HG02943 (cell line): Measurements from ENCODE around the gene CDK14.
"Not testable (repeated sequence)": the region's sequence is repeated elsewhere in the genome, so short reads cannot be mapped to it uniquely, and the experiment has no call there.

Experiments used
- ATAC-seq: cut with Tn5 transposase; IDR thresholded peaks from one replicate; pipeline ENCODE4 v1.9.1; 2021; ENCODE audit warnings: mild to moderate bottlenecking, low read depth, moderate library complexity; ENCODE audit not compliant: unreplicated experiment

CDK14 gene

DNA sequence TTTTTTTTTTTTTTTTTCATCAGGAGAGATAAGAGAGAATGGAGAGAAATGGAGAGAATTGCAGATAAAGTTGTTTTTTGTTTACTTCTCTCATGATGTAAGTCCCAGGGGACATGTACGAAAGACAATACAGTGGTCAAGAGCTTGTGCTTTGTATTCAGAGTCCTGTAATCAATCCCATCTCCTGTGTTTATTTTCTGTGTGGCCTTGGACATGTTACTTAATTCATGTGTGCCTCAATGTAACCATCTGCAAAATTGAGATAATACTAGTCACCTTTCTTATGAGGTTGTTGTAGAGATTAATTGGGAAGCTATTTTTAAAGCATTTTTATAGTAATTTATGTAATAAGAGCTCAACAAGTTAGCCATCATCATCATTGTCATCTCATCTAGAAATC is 117.5 kb downstream of the CDK14 start:
- ATAC-seq, result no peak

DNA sequence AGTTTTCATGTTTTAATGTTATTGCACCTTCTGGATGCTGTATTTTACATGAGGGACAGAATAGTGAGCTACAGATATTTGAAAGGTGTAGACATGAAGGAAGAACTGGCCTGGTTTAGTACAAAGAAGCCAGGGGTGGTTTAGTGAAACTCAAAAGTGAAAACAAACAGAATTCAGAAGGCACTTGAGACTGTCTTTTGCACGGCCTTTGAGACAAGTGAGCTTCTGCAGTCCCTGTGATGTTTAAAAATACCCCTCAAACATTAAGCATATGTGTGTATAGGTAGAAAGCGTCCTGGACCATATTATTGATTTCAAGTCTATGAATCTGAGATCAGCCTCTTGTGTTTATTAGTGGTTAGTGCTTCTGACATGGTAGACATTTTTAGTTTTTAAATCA is 118.9 kb downstream of the CDK14 start:
- no peak for ATAC-seq

DNA sequence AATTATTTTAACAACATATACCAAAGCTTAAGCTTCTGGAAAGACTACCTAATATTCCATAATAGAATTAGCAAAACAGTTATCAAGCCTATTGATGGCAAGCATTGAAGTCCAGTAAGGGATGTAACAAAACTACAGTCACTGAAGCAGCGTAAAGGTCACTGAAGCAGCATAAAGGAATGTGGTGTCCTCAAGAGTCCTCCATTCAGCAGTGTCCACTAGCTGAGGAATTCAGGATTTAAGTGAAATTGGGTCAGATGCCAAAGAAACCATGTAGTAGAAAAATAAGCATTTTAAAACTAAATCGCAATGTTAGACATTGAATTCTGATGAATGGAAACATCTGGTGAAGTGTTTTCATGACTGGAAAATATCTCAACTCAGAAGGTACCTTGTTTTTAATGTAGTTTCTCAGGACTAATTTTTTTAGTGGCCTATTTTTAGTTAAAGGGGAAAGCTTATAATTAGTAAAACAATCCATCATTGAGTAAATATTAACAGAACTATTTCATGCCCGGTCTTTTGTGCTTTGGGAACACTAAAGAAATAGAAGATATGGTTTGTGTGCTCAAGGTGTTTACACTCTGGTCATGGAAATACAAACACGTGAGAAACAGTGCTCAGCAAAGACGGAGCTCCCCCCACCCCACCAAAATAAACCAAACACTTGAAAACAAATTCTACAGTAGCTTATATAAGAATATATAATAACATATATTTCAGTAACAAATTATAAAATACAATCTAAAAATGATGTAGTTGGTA is 121.4 kb downstream of the CDK14 start:
- no peak for ATAC-seq

DNA sequence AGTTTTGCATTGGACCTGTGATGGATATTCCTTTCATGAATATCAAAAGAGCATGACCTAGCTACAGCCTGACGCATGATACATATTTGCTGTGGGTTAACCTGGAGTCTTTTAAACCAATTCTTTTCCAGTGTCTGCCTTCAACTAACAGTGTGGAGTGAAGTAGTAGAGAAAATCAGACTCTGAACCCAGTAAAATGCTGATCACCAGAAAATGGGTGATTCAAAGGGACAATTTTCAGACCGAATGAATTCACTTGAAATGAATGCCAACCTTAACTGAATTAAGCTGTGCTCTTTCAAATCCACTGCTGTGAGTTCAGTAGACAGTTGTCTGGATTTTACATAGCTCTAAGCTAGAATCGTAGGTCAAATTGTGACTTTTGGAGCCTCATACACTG is 123.0 kb downstream of the CDK14 start:
- ATAC-seq, result no peak

DNA sequence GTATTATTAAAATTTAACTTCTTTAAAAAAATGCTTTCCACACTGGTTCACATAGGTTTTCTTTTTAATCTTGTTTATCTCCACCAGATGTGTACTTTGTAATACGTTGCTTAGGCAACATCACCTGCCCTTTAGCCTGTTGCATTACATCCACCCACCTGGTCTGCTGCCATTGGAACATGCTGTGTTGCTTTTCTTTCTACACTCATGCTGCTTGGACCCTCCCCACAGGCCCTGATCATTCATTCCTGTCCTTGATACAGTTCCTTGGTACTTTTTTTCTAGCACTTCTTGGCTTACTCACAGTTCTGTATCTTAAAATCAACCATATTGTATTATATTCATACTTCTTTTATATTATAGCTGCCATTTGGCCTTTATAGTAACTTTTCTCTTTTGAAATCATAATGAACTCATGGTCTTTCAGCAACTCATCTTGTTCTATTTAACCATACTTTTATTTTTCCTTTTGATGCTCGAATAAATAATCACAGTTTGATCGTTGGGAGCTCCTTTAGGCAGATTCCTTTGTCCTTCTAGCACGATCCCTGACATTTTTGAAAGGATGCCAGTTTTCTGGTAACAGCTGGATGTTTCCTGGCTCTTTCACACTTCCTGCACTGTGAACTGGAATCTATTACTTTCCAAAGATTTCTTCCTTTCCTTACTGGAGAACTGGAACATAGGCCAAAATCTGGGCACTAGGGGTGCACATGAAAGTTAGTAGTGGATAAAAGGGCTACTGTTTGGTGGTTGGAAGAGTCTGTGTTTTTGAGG is 125.1 kb downstream of the CDK14 start:
- ATAC-seq, result no peak

DNA sequence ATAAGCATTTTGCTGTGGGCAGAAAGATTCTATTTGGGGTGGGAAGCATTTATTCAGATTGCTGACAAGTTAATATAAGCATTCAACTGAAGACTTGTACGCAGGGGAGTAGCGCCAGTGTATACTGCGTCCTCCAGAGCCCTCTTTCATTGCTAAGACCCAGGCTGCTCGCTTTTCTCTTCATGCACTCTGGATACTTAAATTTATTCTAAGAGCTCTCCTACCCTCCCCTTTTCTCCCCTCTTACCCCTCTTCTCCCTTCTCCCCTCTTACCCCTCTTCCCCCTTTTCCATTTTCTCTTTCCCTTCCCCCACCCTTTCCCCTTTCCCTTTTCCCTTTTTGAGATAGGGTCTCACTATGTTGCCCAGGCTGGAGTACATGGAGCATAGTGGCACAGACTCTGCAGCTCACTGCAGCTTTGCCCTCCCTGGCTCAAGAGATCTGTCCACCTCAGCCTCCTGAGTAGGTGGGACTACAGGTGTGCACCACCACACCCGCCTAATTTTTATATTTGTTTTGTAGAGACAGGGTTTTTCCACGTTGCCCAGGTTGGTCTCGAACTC is 125.8 kb downstream of the CDK14 start:
- ATAC-seq, result no peak

DNA sequence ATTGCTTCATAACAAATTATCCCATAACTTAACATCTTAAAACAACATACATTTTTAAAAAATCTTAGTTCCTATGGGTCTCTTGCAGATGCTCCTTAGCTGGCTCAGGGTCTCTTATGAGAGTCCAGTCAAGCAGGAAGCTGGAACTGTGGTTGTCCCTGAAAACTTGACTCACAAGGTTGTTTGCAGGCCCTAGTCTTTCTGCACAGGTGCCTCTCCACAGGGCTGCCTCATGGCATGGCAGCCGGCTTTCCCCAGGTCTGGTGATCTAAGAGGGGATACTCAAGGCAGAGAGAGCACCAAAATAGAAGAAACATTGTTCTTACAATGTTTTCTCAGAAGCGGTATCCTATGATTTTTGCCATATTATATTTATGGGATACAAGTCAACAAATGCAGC is 127.1 kb downstream of the CDK14 start:
- ATAC-seq, result no peak

DNA sequence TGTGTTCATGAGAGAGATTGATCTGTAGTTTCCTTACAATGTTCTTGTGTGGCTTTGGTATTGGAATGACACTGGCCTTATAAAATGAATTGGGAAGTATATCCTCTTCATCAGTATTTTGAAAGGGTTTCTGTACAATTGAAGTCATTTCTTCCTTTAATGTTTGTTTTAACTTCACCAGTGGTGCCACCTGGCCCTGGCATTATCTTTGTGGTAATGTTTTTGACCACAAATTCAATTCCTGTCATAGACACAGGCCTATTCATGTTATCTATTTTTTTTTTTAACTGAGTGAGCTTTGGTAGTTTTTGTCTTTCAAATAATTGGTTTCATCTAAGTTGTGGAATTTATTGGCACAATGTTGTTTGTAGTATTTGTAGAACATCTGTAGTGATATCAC is 127.7 kb downstream of the CDK14 start:
- ATAC-seq, result no peak

DNA sequence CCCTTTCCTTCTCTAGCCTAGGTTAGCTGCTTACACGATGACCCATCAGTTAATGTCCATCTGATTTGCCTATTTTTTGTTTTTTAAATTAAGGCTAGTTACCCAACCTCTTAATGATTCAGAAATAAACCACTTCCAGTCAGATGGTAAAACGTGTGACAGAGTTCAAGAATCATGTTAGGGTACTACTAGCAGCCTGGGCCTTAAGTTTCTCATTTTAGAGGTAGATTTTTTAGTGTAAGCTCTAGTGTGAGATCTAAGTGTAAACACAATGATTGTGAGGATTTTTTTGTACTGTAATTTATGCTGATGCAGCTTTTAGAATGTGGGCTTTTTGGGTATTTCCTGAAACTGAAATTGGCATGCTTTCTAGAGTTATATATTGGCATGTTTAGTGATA is 130.0 kb downstream of the CDK14 start:
- no peak for ATAC-seq

DNA sequence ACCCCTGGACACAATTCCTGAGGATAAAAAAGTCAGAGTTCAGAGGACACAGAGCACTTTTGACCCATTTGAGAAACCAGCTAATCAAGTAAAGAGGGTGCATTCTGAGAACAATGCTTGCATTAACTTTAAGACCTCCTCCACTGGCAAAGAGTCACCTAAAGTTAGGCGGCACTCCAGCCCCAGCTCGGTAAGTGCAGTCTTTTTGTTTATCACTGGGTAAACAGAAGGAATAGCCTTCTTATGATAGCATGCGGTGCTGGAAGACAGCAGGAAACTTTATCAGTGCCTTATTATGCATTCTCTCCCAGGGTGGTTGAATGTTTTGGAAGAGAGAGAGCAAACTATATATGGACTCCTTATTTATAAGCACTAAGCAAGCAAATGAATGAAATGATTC is 130.5 kb downstream of the CDK14 start:
- no peak for ATAC-seq

DNA sequence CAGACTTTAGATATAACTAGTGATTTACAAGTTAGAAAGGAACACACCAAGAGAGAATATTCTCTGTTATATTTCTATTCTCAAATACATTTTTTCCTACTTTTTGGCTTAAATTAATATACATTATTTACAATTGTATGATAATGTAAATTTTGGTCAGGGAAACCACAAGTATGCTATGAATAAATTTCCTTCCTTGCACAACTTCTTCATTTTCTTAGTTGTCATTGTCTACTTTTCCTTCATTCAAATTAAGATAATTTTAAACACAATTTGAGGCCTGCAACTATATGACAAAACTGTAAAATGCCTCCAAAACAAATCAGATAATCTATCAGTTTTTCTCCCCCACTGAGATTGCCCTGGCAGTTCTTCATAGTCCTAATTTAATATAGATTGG is 131.3 kb downstream of the CDK14 start:
- ATAC-seq, result no peak

DNA sequence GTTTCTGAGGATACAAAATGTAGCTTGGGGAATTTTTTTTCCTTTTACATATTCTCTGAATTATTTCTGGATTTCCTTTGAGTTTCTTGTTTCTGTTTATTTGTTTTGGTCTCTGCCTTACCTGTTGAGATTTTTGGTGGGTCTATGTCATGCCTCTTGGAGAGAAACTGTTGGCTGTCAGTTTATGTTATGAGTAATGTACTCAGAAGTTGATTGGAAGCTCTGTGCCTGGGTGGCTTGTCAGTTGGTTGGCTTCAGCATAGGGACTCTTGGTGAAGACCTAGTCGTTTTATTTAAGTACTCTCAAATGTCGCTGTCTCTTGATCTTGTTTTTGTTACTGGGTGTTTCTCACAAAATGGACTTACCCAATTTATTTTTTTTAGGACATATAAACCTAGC is 132.4 kb downstream of the CDK14 start:
- ATAC-seq, result no peak

DNA sequence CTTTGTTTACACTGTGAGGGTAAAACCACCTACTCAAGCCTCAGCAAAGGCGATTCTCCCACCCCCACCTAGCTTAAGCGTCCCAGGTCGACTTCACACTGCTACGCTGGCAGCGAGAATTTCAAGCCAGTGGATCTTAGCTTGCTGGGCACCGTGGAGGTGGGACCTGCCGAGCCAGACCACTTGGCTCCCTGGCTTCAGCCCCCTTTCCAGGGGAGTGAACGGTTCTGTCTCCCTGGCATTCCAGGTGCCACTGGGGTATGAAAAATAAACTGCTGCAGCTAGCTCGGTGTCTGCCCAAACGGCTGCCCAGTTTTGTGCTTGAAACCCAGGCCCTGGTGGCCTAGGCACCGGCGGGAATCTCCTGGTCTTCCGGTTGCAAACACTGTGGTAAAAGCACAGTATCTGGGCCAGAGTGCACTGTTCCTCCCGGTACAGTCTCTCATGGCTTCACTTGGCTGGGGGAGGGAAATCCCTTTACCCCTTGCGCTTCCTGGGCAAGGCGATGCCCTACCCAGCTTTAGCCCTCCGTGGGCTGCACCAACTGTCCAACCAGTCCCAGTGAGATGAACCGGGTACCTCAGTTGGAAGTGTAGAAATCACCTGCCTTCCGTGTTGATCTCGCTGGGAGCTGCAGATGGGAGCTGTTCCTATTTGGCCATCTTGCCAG is 139.6 kb downstream of the CDK14 start:
- not testable (repeated sequence) for ATAC-seq

DNA sequence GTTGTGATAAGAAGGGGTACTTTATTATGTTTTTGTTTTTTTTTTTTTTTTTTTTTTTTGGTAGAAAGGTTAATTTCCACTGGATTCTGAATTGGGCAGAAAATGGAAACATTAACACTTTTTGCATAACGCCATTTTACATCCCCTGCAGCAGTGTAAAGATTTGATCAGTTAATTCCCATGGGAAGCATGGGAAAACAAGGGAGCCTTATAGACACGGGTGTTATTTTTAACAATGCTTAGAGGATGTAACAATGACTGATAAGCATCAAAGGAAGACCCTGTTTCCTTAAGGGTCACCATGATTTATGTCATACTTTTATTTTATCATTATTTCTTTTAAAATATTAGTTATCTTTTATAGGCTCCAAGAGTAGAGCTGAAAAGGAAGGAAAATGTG is 140.2 kb downstream of the CDK14 start:
- no peak for ATAC-seq

DNA sequence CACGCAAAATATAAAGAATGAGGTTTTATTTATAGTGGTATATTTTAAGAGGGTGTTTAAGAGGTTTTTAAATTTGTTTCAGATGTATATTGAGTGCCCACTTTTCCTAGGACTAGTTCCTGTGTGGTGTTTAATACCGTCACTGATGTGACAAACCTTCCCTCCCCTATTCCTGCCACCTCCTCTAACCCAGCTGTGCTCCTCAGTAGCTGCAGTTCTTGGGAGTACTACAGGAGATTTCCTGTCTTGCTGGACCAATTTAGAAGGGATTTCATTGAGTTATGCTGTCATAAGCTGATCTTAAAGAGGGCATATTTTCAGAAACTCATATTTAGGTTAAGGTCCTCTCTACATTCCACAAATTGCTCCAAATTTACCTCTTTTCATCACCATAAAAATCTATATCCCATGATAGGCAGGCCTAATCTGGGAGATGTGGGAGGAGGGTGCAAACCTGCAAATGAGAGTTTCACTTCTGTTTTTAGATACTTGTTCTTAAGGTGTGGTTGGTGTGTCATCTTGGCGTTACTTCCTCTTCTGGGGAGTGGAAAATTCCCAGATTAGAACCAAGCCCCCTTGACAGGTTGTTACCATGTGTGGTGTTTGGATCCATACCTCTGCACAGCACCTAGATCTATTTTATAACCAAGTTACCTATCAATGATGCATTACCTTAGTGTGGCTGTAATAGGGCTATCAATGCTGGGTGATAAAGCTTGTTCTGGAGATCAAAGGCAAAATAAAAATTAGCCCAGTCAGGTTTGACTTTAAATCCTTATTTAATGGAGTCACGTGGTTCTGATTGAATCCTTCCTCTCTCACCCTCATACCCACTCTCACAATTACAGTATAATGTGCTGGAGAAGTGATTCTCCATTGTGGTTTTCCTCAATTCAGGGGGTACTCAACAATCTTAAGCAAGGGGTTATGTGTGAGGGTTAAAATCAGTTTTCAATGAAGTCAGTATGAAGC is 141.1 kb downstream of the CDK14 start:
- ATAC-seq, result peak; percentile 91

DNA sequence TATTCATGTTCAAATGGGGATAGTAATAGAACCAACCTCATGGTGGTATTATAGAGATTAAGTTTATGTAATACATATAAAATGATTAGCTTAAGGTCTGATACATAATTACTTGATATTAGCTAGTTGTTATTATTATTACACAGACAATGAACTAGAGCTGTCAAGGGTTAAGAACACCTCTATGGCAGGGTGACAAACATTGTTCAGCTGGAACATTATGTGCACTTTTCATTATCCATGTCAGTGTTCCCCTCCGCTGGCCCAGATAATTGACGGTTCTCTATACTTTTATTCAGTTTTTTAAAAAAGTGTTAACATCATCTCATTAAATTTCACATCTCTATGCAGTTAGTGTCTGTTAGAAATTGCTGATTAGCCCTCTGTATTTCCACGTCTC is 142.1 kb downstream of the CDK14 start:
- ATAC-seq, result no peak

DNA sequence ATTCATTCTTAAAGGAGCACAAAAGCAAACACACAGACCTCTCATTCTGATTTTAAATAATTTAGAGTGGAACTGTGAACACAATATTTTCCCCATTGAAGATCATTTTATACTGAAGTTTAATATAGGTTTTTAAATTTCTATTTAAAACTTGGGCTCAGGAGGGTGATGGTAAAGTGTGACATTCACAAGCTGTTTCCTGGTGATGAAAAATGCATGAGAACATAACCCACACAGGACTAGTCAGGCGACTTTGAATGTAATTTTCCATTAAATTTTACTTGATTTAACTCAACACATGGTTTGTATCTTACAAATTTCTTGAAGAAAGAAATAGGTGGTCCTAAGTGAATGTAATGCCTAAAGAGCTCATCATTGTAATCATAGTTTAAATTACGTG is 143.6 kb downstream of the CDK14 start:
- no peak for ATAC-seq

DNA sequence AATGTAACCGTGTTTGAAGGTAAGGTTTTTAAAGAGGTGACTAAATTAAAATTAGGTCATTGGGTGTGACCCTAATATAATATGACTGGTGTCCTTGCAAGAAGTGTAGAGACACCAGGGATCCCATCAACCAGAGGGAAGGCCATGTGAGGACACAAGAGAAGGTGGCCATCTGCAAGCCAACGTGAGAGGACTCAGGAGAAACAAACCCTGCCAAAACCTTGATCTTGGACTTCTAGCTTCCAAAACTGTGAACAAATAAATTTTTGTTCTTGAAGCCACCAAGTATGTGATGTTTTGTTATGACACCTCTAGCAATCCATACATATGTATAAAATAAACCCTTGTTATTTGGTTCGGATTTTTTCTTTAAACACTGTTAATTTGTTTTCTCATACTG is 144.3 kb downstream of the CDK14 start:
- ATAC-seq, result no peak

DNA sequence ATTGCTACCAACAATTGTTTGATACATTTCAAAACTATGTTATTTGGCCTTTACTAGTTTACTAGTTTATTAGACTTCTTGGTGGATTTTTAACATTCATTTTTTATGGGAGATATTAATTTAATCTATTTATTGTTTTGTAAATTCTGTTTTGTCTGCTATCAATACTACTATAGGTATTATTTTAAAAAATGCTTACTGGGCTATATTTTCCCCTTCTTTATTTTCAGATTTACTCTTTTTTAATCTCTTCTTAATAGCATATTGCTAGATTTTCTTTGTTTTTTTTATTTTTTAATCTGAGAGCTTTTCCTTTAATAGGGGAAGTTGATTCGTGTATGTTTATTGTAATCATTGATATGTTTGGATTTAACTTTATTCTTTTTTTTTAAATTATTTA is 147.5 kb downstream of the CDK14 start:
- ATAC-seq, result no peak

DNA sequence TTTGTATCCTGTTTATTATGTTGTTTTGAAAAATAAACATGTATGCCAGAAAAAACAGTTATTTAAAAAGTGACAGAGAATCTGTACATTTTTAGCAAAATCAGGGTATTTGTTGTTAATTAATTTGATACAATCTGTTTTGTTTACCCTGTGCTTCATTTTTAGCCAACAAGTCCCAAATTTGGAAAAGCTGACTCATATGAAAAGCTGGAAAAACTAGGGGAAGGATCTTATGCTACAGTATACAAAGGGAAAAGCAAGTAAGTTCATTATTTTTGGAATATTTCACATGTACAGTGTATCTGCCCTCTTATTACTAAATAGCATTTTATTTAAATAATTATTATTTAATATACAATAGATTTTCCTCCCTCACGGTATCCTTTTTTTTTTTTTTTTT is 151.4 kb downstream of the CDK14 start:
- no peak for ATAC-seq
